ENCODE results near the gene CCER1. TPM values are rescaled to one million over a fixed set of nuclear protein-coding genes. Genes with fewer than 3 reads are reported as not detected.
A peak's percentile ranks its signal among the peaks of the same experiment; 100 is the strongest.
"Not testable (repeated sequence)": the region's sequence is repeated elsewhere in the genome, so short reads cannot be mapped to it uniquely, and the experiment has no call there.

CCER1 gene
- total RNA-seq (not detected), polyA plus RNA-seq (not detected)

- 98% methylated on average over 22 of the region's 22 CpGs for WGBS
- H3K4me3 ChIP-seq (ENCODE audit: low read depth, low read length): no peak within 1 kb of the TSS
- H3K4me1 ChIP-seq (ENCODE audit: insufficient read depth): no peaks in the 10 kb centered on the region
- DNase-seq (ENCODE audit: extremely low spot score): no peak
- H3K27ac ChIP-seq (ENCODE audit: low read depth): no peak within 1 kb of the TSS
- no peaks in the 10 kb centered on the region for H3K36me3 ChIP-seq (ENCODE audit: insufficient read depth)
Observed at GRCh38 chr12:90954921-90955320, at the start of gene CCER1. Gene CCER1, minus strand, starts transcription at chr12:90955176. Its CDS starts 434 bp downstream, at chr12:90954742.

- Histone ChIP-seq H3K36me3 (ENCODE audit: insufficient read depth) (no peaks in the 10 kb centered on the region), H3K4me3 (ENCODE audit: low read depth, low read length) (no peak overlapping the region), H3K4me1 (ENCODE audit: insufficient read depth) (no peaks in the 10 kb centered on the region), H3K27ac (ENCODE audit: low read depth) (no peak overlapping the region)
- no peak for DNase-seq (ENCODE audit: extremely low spot score)
Observed at GRCh38 chr12:91003737-91004136, 48.8 kb upstream of the CCER1 start.

- 33% methylated on average over 1 of the region's 1 CpG for WGBS
- no peak overlapping the region for H3K27ac ChIP-seq (ENCODE audit: low read depth)
Observed at GRCh38 chr12:91001306-91001705, 46.3 kb upstream of the CCER1 start.

GRCh38 chr12:90999966-91000365 is 45.0 kb upstream of the CCER1 start:
- no peak overlapping the region for H3K4me3 ChIP-seq (ENCODE audit: low read depth, low read length)
- no peaks in the 10 kb centered on the region for H3K4me1 ChIP-seq (ENCODE audit: insufficient read depth)
- no peaks in the 10 kb centered on the region for H3K36me3 ChIP-seq (ENCODE audit: insufficient read depth)
- H3K27ac ChIP-seq (ENCODE audit: low read depth): no peak overlapping the region
- WGBS: 81% methylated on average over 2 of the region's 2 CpGs
- DNase-seq (ENCODE audit: extremely low spot score): no peak

More at GRCh38 chr12:91001306-91001705, 46.3 kb upstream of the CCER1 start:
- DNase-seq (ENCODE audit: extremely low spot score): no peak
- H3K4me1 ChIP-seq (ENCODE audit: insufficient read depth): no peaks in the 10 kb centered on the region
- no peak overlapping the region for H3K4me3 ChIP-seq (ENCODE audit: low read depth, low read length)
- H3K36me3 ChIP-seq (ENCODE audit: insufficient read depth): no peaks in the 10 kb centered on the region

GRCh38 chr12:90999527-90999926 is 44.6 kb upstream of the CCER1 start:
- WGBS: 98% methylated on average over 2 of the region's 2 CpGs
- no peak overlapping the region for H3K4me3 ChIP-seq (ENCODE audit: low read depth, low read length)
- DNase-seq (ENCODE audit: extremely low spot score): no peak
- H3K27ac ChIP-seq (ENCODE audit: low read depth): no peak overlapping the region
- H3K4me1 ChIP-seq (ENCODE audit: insufficient read depth): no peaks in the 10 kb centered on the region
- H3K36me3 ChIP-seq (ENCODE audit: insufficient read depth): no peaks in the 10 kb centered on the region

GRCh38 chr12:90995010-90995409 is 40.0 kb upstream of the CCER1 start:
- DNase-seq (ENCODE audit: extremely low spot score): no peak
- Histone ChIP-seq H3K4me1 (ENCODE audit: insufficient read depth) (no peaks in the 10 kb centered on the region), H3K4me3 (ENCODE audit: low read depth, low read length) (no peak overlapping the region), H3K27ac (ENCODE audit: low read depth) (no peak overlapping the region), H3K36me3 (ENCODE audit: insufficient read depth) (no peaks in the 10 kb centered on the region)
- WGBS: 63% methylated on average over 2 of the region's 2 CpGs

- DNase-seq (ENCODE audit: extremely low spot score): no peak
- WGBS: 91% methylated on average over 3 of the region's 3 CpGs
- Histone ChIP-seq H3K4me3 (ENCODE audit: low read depth, low read length) (no peak overlapping the region), H3K4me1 (ENCODE audit: insufficient read depth) (no peaks in the 10 kb centered on the region), H3K27ac (ENCODE audit: low read depth) (no peak overlapping the region), H3K36me3 (ENCODE audit: insufficient read depth) (no peaks in the 10 kb centered on the region)
Observed at GRCh38 chr12:90991952-90992465, 37.0 kb upstream of the CCER1 start.

- no peak overlapping the region for H3K27ac ChIP-seq (ENCODE audit: low read depth)
- H3K4me3 ChIP-seq (ENCODE audit: low read depth, low read length): no peak overlapping the region
- DNase-seq (ENCODE audit: extremely low spot score): no peak
- no peaks in the 10 kb centered on the region for H3K4me1 ChIP-seq (ENCODE audit: insufficient read depth)
- H3K36me3 ChIP-seq (ENCODE audit: insufficient read depth): no peaks in the 10 kb centered on the region
- WGBS: 58% methylated on average over 3 of the region's 3 CpGs
Observed at GRCh38 chr12:90990611-90991010, 35.6 kb upstream of the CCER1 start.

GRCh38 chr12:90989686-90990111 is 34.7 kb upstream of the CCER1 start:
- Histone ChIP-seq H3K36me3 (ENCODE audit: insufficient read depth) (no peaks in the 10 kb centered on the region), H3K4me3 (ENCODE audit: low read depth, low read length) (no peak overlapping the region), H3K4me1 (ENCODE audit: insufficient read depth) (no peaks in the 10 kb centered on the region), H3K27ac (ENCODE audit: low read depth) (no peak overlapping the region)
- DNase-seq (ENCODE audit: extremely low spot score): peak; percentile 45
- WGBS: 89% methylated on average over 1 of the region's 1 CpG

GRCh38 chr12:90987520-90987919 is 32.5 kb upstream of the CCER1 start:
- Histone ChIP-seq H3K4me1 (ENCODE audit: insufficient read depth) (no peaks in the 10 kb centered on the region), H3K4me3 (ENCODE audit: low read depth, low read length) (no peak overlapping the region), H3K27ac (ENCODE audit: low read depth) (no peak overlapping the region), H3K36me3 (ENCODE audit: insufficient read depth) (no peaks in the 10 kb centered on the region)
- DNase-seq (ENCODE audit: extremely low spot score): no peak
- 97% methylated on average over 1 of the region's 1 CpG for WGBS

GRCh38 chr12:90987101-90987500 is 32.1 kb upstream of the CCER1 start:
- DNase-seq (ENCODE audit: extremely low spot score): no peak
- H3K4me3 ChIP-seq (ENCODE audit: low read depth, low read length): no peak overlapping the region
- H3K27ac ChIP-seq (ENCODE audit: low read depth): no peak overlapping the region
- H3K4me1 ChIP-seq (ENCODE audit: insufficient read depth): no peaks in the 10 kb centered on the region
- no peaks in the 10 kb centered on the region for H3K36me3 ChIP-seq (ENCODE audit: insufficient read depth)
- 97% methylated on average over 1 of the region's 1 CpG for WGBS

GRCh38 chr12:90985331-90985730 is 30.4 kb upstream of the CCER1 start:
- H3K36me3 ChIP-seq (ENCODE audit: insufficient read depth); H3K4me1 ChIP-seq (ENCODE audit: insufficient read depth): not testable (repeated sequence)
- WGBS: 96% methylated on average over 3 of the region's 3 CpGs

GRCh38 chr12:90984114-90984513 is 29.1 kb upstream of the CCER1 start:
- Histone ChIP-seq H3K36me3 (ENCODE audit: insufficient read depth) (no peaks in the 10 kb centered on the region), H3K4me3 (ENCODE audit: low read depth, low read length) (no peak overlapping the region), H3K27ac (ENCODE audit: low read depth) (no peak overlapping the region), H3K4me1 (ENCODE audit: insufficient read depth) (no peaks in the 10 kb centered on the region)
- 91% methylated on average over 3 of the region's 3 CpGs for WGBS
- DNase-seq (ENCODE audit: extremely low spot score): no peak

More at GRCh38 chr12:90985331-90985730, 30.4 kb upstream of the CCER1 start:
- not testable (repeated sequence) for H3K27ac ChIP-seq (ENCODE audit: low read depth); DNase-seq (ENCODE audit: extremely low spot score); H3K4me3 ChIP-seq (ENCODE audit: low read depth, low read length)

GRCh38 chr12:90982170-90982569 is 27.2 kb upstream of the CCER1 start:
- Histone ChIP-seq H3K4me1 (ENCODE audit: insufficient read depth) (no peaks in the 10 kb centered on the region), H3K36me3 (ENCODE audit: insufficient read depth) (no peaks in the 10 kb centered on the region), H3K4me3 (ENCODE audit: low read depth, low read length) (no peak overlapping the region), H3K27ac (ENCODE audit: low read depth) (no peak overlapping the region)
- no peak for DNase-seq (ENCODE audit: extremely low spot score)
- 100% methylated on average over 1 of the region's 1 CpG for WGBS

GRCh38 chr12:90979951-90980350 is 25.0 kb upstream of the CCER1 start:
- Histone ChIP-seq H3K27ac (ENCODE audit: low read depth) (peak overlapping the region; percentile 77), H3K4me3 (ENCODE audit: low read depth, low read length) (no peak overlapping the region), H3K36me3 (ENCODE audit: insufficient read depth) (no peaks in the 10 kb centered on the region), H3K4me1 (ENCODE audit: insufficient read depth) (no peaks in the 10 kb centered on the region)
- 49% methylated on average over 3 of the region's 3 CpGs for WGBS
- DNase-seq (ENCODE audit: extremely low spot score): peak; percentile 50
